Vagina (tissue), 2 donors: ENCODE measurements around the gene AVPR1B.

Experiments used
- CTCF ChIP-seq, 3 experiments: fragments of 450-650 bp in 2 of 3; fragments of 200-600 bp in 1 of 3; sonication (generic) in 1 of 3; IDR thresholded peaks; one replicate each; pipeline ENCODE4 v1.5.1; 2017 to 2019; ENCODE audit warnings: antibody characterized with exemption in 3 of 3, mild to moderate bottlenecking in 2 of 3, moderate library complexity in 2 of 3
- POLR2A ChIP-seq, 2 donors: fragments of 450-650 bp; IDR thresholded peaks; one replicate each; pipeline ENCODE4 v1.6.1; 2017; ENCODE audit warnings: antibody characterized with exemption in 2 of 2, mild to moderate bottlenecking in 2 of 2, moderate library complexity in 2 of 2

- TF ChIP-seq CTCF (IDR thresholded peaks at IDR 0.05) (no peak), POLR2A (IDR thresholded peaks at IDR 0.05) (no peak)
Measured at GRCh38 chr1:206117151-206117948, at the start of gene AVPR1B.
